ENCODE measurements around the gene DPEP1. TPM values are rescaled to one million over a fixed set of nuclear protein-coding genes. Genes with fewer than 3 reads are reported as not detected.

Gene DPEP1
- total RNA-seq, 3 donors from 2014 or later (not counting 1 experiment from before 2014, with no cell fraction given): not detected

GRCh38 chr16:89612415-89613166 lies 851 bp upstream of the DPEP1 start:
- peaks cover 12 to 14% of the 10 kb centered on the region in 2 donors for H3K4me1 Mint-ChIP-seq
- H3K27ac Mint-ChIP-seq: no peak overlapping the region
- ATAC-seq (no peak), DNase-seq (no peak)
- peaks cover 22% of the 10 kb centered on the region for H3K4me1 ChIP-seq (ENCODE audit: control insufficient read depth, insufficient read depth, low read length)
- intact Hi-C loops (cut with micrococcal nuclease): no loop called here
- peaks cover 2 to 3% of the 10 kb centered on the region in 2 donors for H3K9me3 Mint-ChIP-seq
- no peak overlapping the region for H3K4me3 ChIP-seq (ENCODE audit: low read length)
- H3K9me3 ChIP-seq (ENCODE audit: control insufficient read depth, insufficient read depth, low read length): peaks cover 13% of the 10 kb centered on the region
- H3K36me3 ChIP-seq (ENCODE audit: control insufficient read depth, insufficient read depth, low read length): no peaks in the 10 kb centered on the region
- TF ChIP-seq CTCF (IDR thresholded peaks at IDR 0.05): no peak
- H3K27me3 Mint-ChIP-seq (ENCODE audit: low read depth in 2 of 2): peaks cover 0 to 7% of the 10 kb centered on the region in 2 donors
- H3K27ac ChIP-seq (ENCODE audit: low read length): no peak overlapping the region
- no peaks in the 10 kb centered on the region for H3K36me3 Mint-ChIP-seq
- H3K27me3 ChIP-seq (ENCODE audit: control insufficient read depth, insufficient read depth, low read length): no peaks in the 10 kb centered on the region
- WGBS (ENCODE audit: insufficient coverage): 93% methylated on average over 20 of the region's 20 CpGs
- H3K4me3 Mint-ChIP-seq: no peak overlapping the region

GRCh38 chr16:89613954-89614459 lies 565 bp downstream of the DPEP1 start:
- Histone ChIP-seq H3K9me3 (ENCODE audit: control insufficient read depth, insufficient read depth, low read length) (peaks cover 13% of the 10 kb centered on the region), H3K4me3 (ENCODE audit: low read length) (no peak overlapping the region), H3K27me3 (ENCODE audit: control insufficient read depth, insufficient read depth, low read length) (no peaks in the 10 kb centered on the region), H3K4me1 (ENCODE audit: control insufficient read depth, insufficient read depth, low read length) (peaks cover 22% of the 10 kb centered on the region), H3K36me3 (ENCODE audit: control insufficient read depth, insufficient read depth, low read length) (no peaks in the 10 kb centered on the region), H3K27ac (ENCODE audit: low read length) (no peak overlapping the region)
- DNase-seq (no peak), ATAC-seq (no peak)
- Mint-ChIP-seq H3K4me1 (peaks cover 12 to 14% of the 10 kb centered on the region in 2 donors), H3K27me3 (ENCODE audit: low read depth in 2 of 2) (peaks cover 0 to 7% of the 10 kb centered on the region in 2 donors), H3K4me3 (no peak overlapping the region), H3K9me3 (peaks cover 2 to 3% of the 10 kb centered on the region in 2 donors), H3K36me3 (no peaks in the 10 kb centered on the region), H3K27ac (no peak overlapping the region)
- no peak for TF ChIP-seq CTCF (IDR thresholded peaks at IDR 0.05)
- WGBS (ENCODE audit: insufficient coverage): 94% methylated on average over 22 of the region's 22 CpGs
- intact Hi-C loops (cut with micrococcal nuclease): no loop called here

GRCh38 chr16:89615176-89615575 lies 1.7 kb downstream of the DPEP1 start:
- WGBS (ENCODE audit: insufficient coverage): 90% methylated on average over 13 of the region's 13 CpGs
- DNase-seq (no peak), ATAC-seq (no peak)
- H3K4me3 Mint-ChIP-seq: no peak overlapping the region
- peaks cover 2 to 3% of the 10 kb centered on the region in 2 donors for H3K9me3 Mint-ChIP-seq
- Histone ChIP-seq H3K36me3 (ENCODE audit: control insufficient read depth, insufficient read depth, low read length) (no peaks in the 10 kb centered on the region), H3K4me3 (ENCODE audit: low read length) (no peak overlapping the region), H3K27me3 (ENCODE audit: control insufficient read depth, insufficient read depth, low read length) (no peaks in the 10 kb centered on the region), H3K4me1 (ENCODE audit: control insufficient read depth, insufficient read depth, low read length) (peaks cover 22% of the 10 kb centered on the region), H3K27ac (ENCODE audit: low read length) (no peak overlapping the region), H3K9me3 (ENCODE audit: control insufficient read depth, insufficient read depth, low read length) (peaks cover 13% of the 10 kb centered on the region)
- no peaks in the 10 kb centered on the region for H3K36me3 Mint-ChIP-seq
- intact Hi-C loops (cut with micrococcal nuclease): no loop called here
- H3K27me3 Mint-ChIP-seq (ENCODE audit: low read depth in 2 of 2): peaks cover 0 to 7% of the 10 kb centered on the region in 2 donors
- no peak for TF ChIP-seq CTCF (IDR thresholded peaks at IDR 0.05)
- no peak overlapping the region for H3K27ac Mint-ChIP-seq
- peaks cover 12 to 14% of the 10 kb centered on the region in 2 donors for H3K4me1 Mint-ChIP-seq
